Activated naive CD4-positive, alpha-beta T cell treated with anti-CD3 and anti-CD28 coated beads, Interleukin-2, amount 50 U/mL, for 72 hours (primary cell): ENCODE results near the gene PLAAT3. TPM values are rescaled to one million over a fixed set of nuclear protein-coding genes. Genes with fewer than 3 reads are reported as not detected.
A peak's percentile ranks its signal among the peaks of the same experiment; 100 is the strongest.
"Not testable (repeated sequence)": the region's sequence is repeated elsewhere in the genome, so short reads cannot be mapped to it uniquely, and the experiment has no call there.

ENCODE experiments used
- ATAC-seq, 2 donors: fragments of 150-1000 bp; cut with Tn5 transposase; 2 replicates each; pipeline ENCODE4 v1.10.0; 2021; ENCODE audit warnings: mild to moderate bottlenecking in 2 of 2, moderate library complexity in 2 of 2
- DNase-seq, 2 donors: peaks; one replicate each; pipeline ENCODE4 v3.0.0; 2021 to 2022; ENCODE audit warnings: low spot score in 2 of 2
- H3K27ac Mint-ChIP-seq, 2 donors: one replicate each; pipeline ENCODE4 v1.8.0; 2022; ENCODE audit warnings: mild to moderate bottlenecking in 2 of 2, mixed read lengths in 2 of 2
- H3K36me3 Mint-ChIP-seq, 2 donors: one replicate each; pipeline ENCODE4 v1.8.0; 2022; ENCODE audit warnings: mixed read lengths in 2 of 2
- H3K9me3 Mint-ChIP-seq, 2 donors: one replicate each; pipeline ENCODE4 v1.8.0; 2022; ENCODE audit warnings: mixed read lengths in 2 of 2
- total RNA-seq, 2 donors: library from RNA; stranded (reverse); gene quantifications; one replicate each; pipeline ENCODE4 v1.2.3, GENCODE V29; 2022

Gene PLAAT3
- total RNA-seq, 2 donors from 2014 or later: 6.3 to 9.4 TPM

GRCh38 chr11:63535734-63536133 lies 78.5 kb downstream of the PLAAT3 start:
- no peak for DNase-seq
- Mint-ChIP-seq H3K36me3 (no peaks in the 10 kb centered on the region), H3K9me3 (no peaks in the 10 kb centered on the region), H3K27ac (peak overlapping the region; percentile 92 to 98)
- ATAC-seq: peak; percentile 55 to 72

- DNase-seq: no peak
These were observed 79.3 kb downstream of the PLAAT3 start for GRCh38 chr11:63534895-63535461.

GRCh38 chr11:63534076-63534475 lies 80.2 kb downstream of the PLAAT3 start:
- H3K36me3 Mint-ChIP-seq: no peaks in the 10 kb centered on the region

More at GRCh38 chr11:63534895-63535461, 79.3 kb downstream of the PLAAT3 start:
- H3K9me3 Mint-ChIP-seq: no peaks in the 10 kb centered on the region
- H3K27ac Mint-ChIP-seq: peak overlapping the region in 1 of 2 donors; percentile 92
- peak; percentile 19 to 46 for ATAC-seq
- H3K36me3 Mint-ChIP-seq: no peaks in the 10 kb centered on the region

GRCh38 chr11:63532799-63533475 lies 81.3 kb downstream of the PLAAT3 start:
- DNase-seq: no peak
- Mint-ChIP-seq H3K27ac (no peak overlapping the region), H3K36me3 (no peaks in the 10 kb centered on the region), H3K9me3 (no peaks in the 10 kb centered on the region)
- ATAC-seq: no peak

More at GRCh38 chr11:63534076-63534475, 80.2 kb downstream of the PLAAT3 start:
- DNase-seq (no peak), ATAC-seq (no peak)
- Mint-ChIP-seq H3K9me3 (no peaks in the 10 kb centered on the region), H3K27ac (peak overlapping the region in 1 of 2 donors; percentile 18)

GRCh38 chr11:63532117-63532516 lies 82.1 kb downstream of the PLAAT3 start:
- H3K9me3 Mint-ChIP-seq: no peaks in the 10 kb centered on the region
- DNase-seq (no peak), ATAC-seq (no peak)
- H3K27ac Mint-ChIP-seq: peak overlapping the region in 1 of 2 donors; percentile 44
- no peaks in the 10 kb centered on the region for H3K36me3 Mint-ChIP-seq

GRCh38 chr11:63531074-63531792 lies 83.0 kb downstream of the PLAAT3 start:
- not testable (repeated sequence) for DNase-seq, H3K9me3 Mint-ChIP-seq, H3K36me3 Mint-ChIP-seq
- H3K27ac Mint-ChIP-seq: peak overlapping the region; percentile 26 to 44
- ATAC-seq: peak; percentile 75 to 80

GRCh38 chr11:63530021-63530420 lies 84.2 kb downstream of the PLAAT3 start:
- no peaks in the 10 kb centered on the region for H3K36me3 Mint-ChIP-seq
- H3K27ac Mint-ChIP-seq: no peak overlapping the region

GRCh38 chr11:63529373-63529772 lies 84.9 kb downstream of the PLAAT3 start:
- not testable (repeated sequence) for ATAC-seq, H3K27ac Mint-ChIP-seq, H3K36me3 Mint-ChIP-seq, DNase-seq, H3K9me3 Mint-ChIP-seq

More at GRCh38 chr11:63530021-63530420, 84.2 kb downstream of the PLAAT3 start:
- H3K9me3 Mint-ChIP-seq: no peaks in the 10 kb centered on the region
- no peak for DNase-seq
- no peak for ATAC-seq

- DNase-seq, H3K9me3 Mint-ChIP-seq, H3K27ac Mint-ChIP-seq, ATAC-seq, H3K36me3 Mint-ChIP-seq: not testable (repeated sequence)
These were observed 85.4 kb downstream of the PLAAT3 start for GRCh38 chr11:63528729-63529278.

- H3K36me3 Mint-ChIP-seq, ATAC-seq, H3K27ac Mint-ChIP-seq, H3K9me3 Mint-ChIP-seq, DNase-seq: not testable (repeated sequence)
These were observed 86.1 kb downstream of the PLAAT3 start for GRCh38 chr11:63528156-63528555.

GRCh38 chr11:63527667-63528066 lies 86.6 kb downstream of the PLAAT3 start:
- H3K27ac Mint-ChIP-seq: no peak overlapping the region
- H3K36me3 Mint-ChIP-seq: peaks cover 0 to 9% of the 10 kb centered on the region in 2 donors
- DNase-seq (no peak), ATAC-seq (no peak)
- no peaks in the 10 kb centered on the region for H3K9me3 Mint-ChIP-seq

Other genes starting within 250 kb of the PLAAT3 start
- gene SLC22A9, start 244.6 kb downstream of the PLAAT3 start, total RNA-seq: not detected
- not detected for gene PLAAT5, start 123.3 kb downstream of the PLAAT3 start, total RNA-seq
- gene LGALS12, start 108.3 kb downstream of the PLAAT3 start, total RNA-seq: not detected
- 10 to 100 TPM; 11.6 to 34.1 TPM for gene PLAAT4, start 77.6 kb downstream of the PLAAT3 start, total RNA-seq
- not detected for gene PLAAT2, start 51.1 kb downstream of the PLAAT3 start, total RNA-seq
- gene ATL3, start 56.9 kb upstream of the PLAAT3 start, total RNA-seq: 10 to 100 TPM; 14.5 to 26.9 TPM
- gene RTN3, start 67.1 kb upstream of the PLAAT3 start, total RNA-seq: 10 to 100 TPM; 48.9 to 67.7 TPM
- gene ZFTA, start 154.3 kb upstream of the PLAAT3 start, total RNA-seq: 1 to 10 TPM in 1 of 2 donors, under 1 TPM in 1; 0.16 to 2.2 TPM
- 10 to 100 TPM; 30.8 to 39.0 TPM for gene SPINDOC, start 199.0 kb upstream of the PLAAT3 start, total RNA-seq
- gene MARK2, start 224.7 kb upstream of the PLAAT3 start, total RNA-seq: 10 to 100 TPM; 26.6 to 30.6 TPM